ENCODE data around the gene ELOB. TPM values are rescaled to one million over a fixed set of nuclear protein-coding genes. Genes with fewer than 3 reads are reported as not detected.

The ELOB gene
- total and polyA plus RNA-seq, 3 donors from 2014 or later: 377 to 582 (median 381) TPM

GRCh38 chr16:2775765-2776499, 1.1 kb downstream of the ELOB start:
- WGBS, 2 donors: 41 to 49% methylated on average over 11 of the region's 11 CpGs
- DNase-seq: no peak
- Histone ChIP-seq H3K27me3 (no peaks in the 10 kb centered on the region), H3K9me3 (no peaks in the 10 kb centered on the region), H3K4me3 (peak overlapping the region; percentile 80 to 100), H3K4me1 (peaks cover 21% of the 10 kb centered on the region), H3K27ac (peak overlapping the region; percentile 2 to 75), H3K36me3 (ENCODE audit: low read depth, missing control alignments) (no peaks in the 10 kb centered on the region)
- TF ChIP-seq CTCF (IDR thresholded peaks at IDR 0.05): no peak
- TF ChIP-seq POLR2A (IDR thresholded peaks at IDR 0.05): no peak
- intact Hi-C loops (cut with DNase I; ENCODE audit: low total_unique reads): no loop called here

GRCh38 chr16:2775131-2775716, 1.9 kb downstream of the ELOB start:
- Histone ChIP-seq H3K4me1 (peaks cover 28% of the 10 kb centered on the region), H3K4me3 (no peak overlapping the region), H3K27ac (peak overlapping the region in 1 of 2 donors; percentile 2), H3K9me3 (no peaks in the 10 kb centered on the region), H3K36me3 (ENCODE audit: low read depth, missing control alignments) (no peaks in the 10 kb centered on the region), H3K27me3 (no peaks in the 10 kb centered on the region)
- no peak for DNase-seq
- WGBS, 2 donors: 73 to 75% methylated on average over 6 to 7 of the region's 7 CpGs
- TF ChIP-seq CTCF (IDR thresholded peaks at IDR 0.05): no peak
- TF ChIP-seq POLR2A (IDR thresholded peaks at IDR 0.05): no peak
- intact Hi-C loops (cut with DNase I; ENCODE audit: low total_unique reads): no loop called here

GRCh38 chr16:2774161-2774891, 2.8 kb downstream of the ELOB start:
- Histone ChIP-seq H3K27me3 (no peaks in the 10 kb centered on the region), H3K9me3 (no peaks in the 10 kb centered on the region), H3K36me3 (ENCODE audit: low read depth, missing control alignments) (no peaks in the 10 kb centered on the region), H3K27ac (no peak overlapping the region), H3K4me3 (no peak overlapping the region), H3K4me1 (peaks cover 37% of the 10 kb centered on the region)
- intact Hi-C loops (cut with DNase I; ENCODE audit: low total_unique reads): no loop called here
- WGBS, 2 donors: 71% methylated on average over 7 of the region's 7 CpGs
- no peak for DNase-seq
- no peak for TF ChIP-seq CTCF (IDR thresholded peaks at IDR 0.05)
- no peak for TF ChIP-seq POLR2A (IDR thresholded peaks at IDR 0.05)

GRCh38 chr16:2773188-2773968, 3.7 kb downstream of the ELOB start:
- no peak for TF ChIP-seq POLR2A (IDR thresholded peaks at IDR 0.05)
- TF ChIP-seq CTCF (IDR thresholded peaks at IDR 0.05): no peak
- Histone ChIP-seq H3K4me3 (no peak overlapping the region), H3K36me3 (ENCODE audit: low read depth, missing control alignments) (no peaks in the 10 kb centered on the region), H3K27ac (no peak overlapping the region), H3K9me3 (no peaks in the 10 kb centered on the region), H3K4me1 (peaks cover 38% of the 10 kb centered on the region), H3K27me3 (no peaks in the 10 kb centered on the region)
- intact Hi-C loops (cut with DNase I; ENCODE audit: low total_unique reads): no loop called here
- DNase-seq: no peak
- 76 to 85% methylated on average over 11 to 12 of the region's 12 CpGs for WGBS, 2 donors

All from testis (tissue), 3 donors.